SK-N-SH treated with all-trans-retinoic acid at 6 μM for 48 hours (cell line): ENCODE measurements around the gene EXD2.

Experiments
- ARNTL ChIP-seq: fragments of 450-650 bp; formaldehyde crosslinking; IDR thresholded peaks from 2 replicates; pipeline ENCODE4 v1.5.0; 2020; ENCODE audit warnings: low read depth, mild to moderate bottlenecking, moderate library complexity, borderline replicate concordance
- ISL1 ChIP-seq: fragments of 250-450 bp; sonication (Bioruptor Pico); IDR thresholded peaks from 2 replicates; pipeline ENCODE4 v2.1.2; 2022; ENCODE audit warnings: mild to moderate bottlenecking, moderate library complexity
- PATZ1 ChIP-seq: fragments of 250-450 bp; sonication (Bioruptor Pico); IDR thresholded peaks from 2 replicates; pipeline ENCODE4 v1.8.0; 2020; ENCODE audit warnings: mild to moderate bottlenecking, moderate library complexity, borderline replicate concordance
- SNAI2 ChIP-seq: fragments of 250-450 bp; sonication (Bioruptor Pico); IDR thresholded peaks from 2 replicates; pipeline ENCODE4 v1.5.0; 2020; ENCODE audit warnings: mild to moderate bottlenecking, moderate library complexity
- ZFP3 ChIP-seq: fragments of 250-450 bp; sonication (Bioruptor Pico); IDR thresholded peaks from 2 replicates; pipeline ENCODE4 v1.5.0; 2020; ENCODE audit warnings: mild to moderate bottlenecking, moderate library complexity
- ZFP30 ChIP-seq: fragments of 450-650 bp; formaldehyde crosslinking; IDR thresholded peaks from 2 replicates; pipeline ENCODE4 v1.5.0; 2022; ENCODE audit warnings: mild to moderate bottlenecking, moderate library complexity
- ZNF565 ChIP-seq: fragments of 450-650 bp; formaldehyde crosslinking; conservative IDR thresholded peaks from 2 replicates; pipeline ENCODE4 v1.5.0; 2020; ENCODE audit warnings: low read depth, mild to moderate bottlenecking, moderate library complexity
- ZNF70 ChIP-seq: fragments of 450-650 bp; formaldehyde crosslinking; IDR thresholded peaks from 2 replicates; pipeline ENCODE4 v1.5.0; 2020; ENCODE audit warnings: mild to moderate bottlenecking, moderate library complexity

GRCh38 chr14:69284170-69284569, 92.9 kb downstream of the EXD2 start:
- TF ChIP-seq ISL1 (CRISPR knock-in tag) (no peak), ZNF70 (CRISPR knock-in tag) (no peak), PATZ1 (CRISPR knock-in tag) (no peak), SNAI2 (CRISPR knock-in tag) (no peak), ZFP30 (no peak), ZFP3 (no peak), ARNTL (CRISPR knock-in tag) (no peak), ZNF565 (CRISPR knock-in tag) (no peak)
